ENCODE measurements around the gene RBKS.
"Not testable (repeated sequence)": the region's sequence is repeated elsewhere in the genome, so short reads cannot be mapped to it uniquely, and the experiment has no call there.

RBKS gene

GRCh38 chr2:27903649-27904404 lies 13.6 kb upstream of the RBKS start:
- no peak for FAIRE-seq

GRCh38 chr2:27903018-27903417 lies 12.8 kb upstream of the RBKS start:
- no peak for FAIRE-seq

- FAIRE-seq = no peak
Measured at GRCh38 chr2:27902098-27902497, 11.9 kb upstream of the RBKS start.

DNA sequence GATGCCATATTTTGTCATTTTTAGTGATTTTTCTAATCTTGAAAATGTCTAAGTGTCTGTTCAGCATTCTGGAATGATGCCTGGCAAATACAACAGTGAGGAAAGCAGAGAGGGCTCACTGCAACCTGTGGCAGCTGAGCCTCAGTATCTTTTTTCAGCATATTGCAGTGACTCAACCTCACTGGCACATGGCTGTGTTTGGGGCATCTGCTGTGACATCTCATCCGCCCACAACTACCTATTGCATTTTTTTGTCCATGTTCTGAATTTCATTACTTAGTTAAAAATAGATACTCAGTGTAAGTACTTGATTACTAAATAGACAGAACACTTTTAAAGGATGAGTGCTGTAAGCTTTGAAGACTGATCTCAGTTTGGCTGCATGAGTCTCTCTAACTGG lies 11.0 kb upstream of the RBKS start:
- no peak for FAIRE-seq

DNA sequence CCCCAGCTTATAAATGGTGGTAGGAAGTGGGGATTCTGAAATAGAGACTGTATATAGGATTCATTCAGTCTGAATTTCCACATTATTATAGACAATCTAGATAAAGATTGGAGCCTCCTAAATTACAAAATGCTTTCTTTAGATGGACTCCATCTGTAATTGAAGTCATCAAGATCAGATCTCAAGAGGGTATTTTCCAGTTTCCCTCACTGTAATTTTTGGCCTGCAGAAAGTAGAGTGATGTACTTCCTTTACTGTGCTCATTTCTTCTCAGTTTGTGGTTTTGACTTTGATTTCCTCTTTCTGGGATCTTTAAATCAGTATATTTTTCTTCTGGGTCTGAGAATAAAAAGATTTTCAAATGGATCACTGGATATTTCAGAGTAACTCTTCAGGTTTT lies 7.5 kb upstream of the RBKS start:
- no peak for FAIRE-seq

GRCh38 chr2:27893006-27893405 lies 2.8 kb upstream of the RBKS start:
- no peak for FAIRE-seq

GRCh38 chr2:27891673-27892105 lies 1.5 kb upstream of the RBKS start:
- FAIRE-seq = no peak

DNA sequence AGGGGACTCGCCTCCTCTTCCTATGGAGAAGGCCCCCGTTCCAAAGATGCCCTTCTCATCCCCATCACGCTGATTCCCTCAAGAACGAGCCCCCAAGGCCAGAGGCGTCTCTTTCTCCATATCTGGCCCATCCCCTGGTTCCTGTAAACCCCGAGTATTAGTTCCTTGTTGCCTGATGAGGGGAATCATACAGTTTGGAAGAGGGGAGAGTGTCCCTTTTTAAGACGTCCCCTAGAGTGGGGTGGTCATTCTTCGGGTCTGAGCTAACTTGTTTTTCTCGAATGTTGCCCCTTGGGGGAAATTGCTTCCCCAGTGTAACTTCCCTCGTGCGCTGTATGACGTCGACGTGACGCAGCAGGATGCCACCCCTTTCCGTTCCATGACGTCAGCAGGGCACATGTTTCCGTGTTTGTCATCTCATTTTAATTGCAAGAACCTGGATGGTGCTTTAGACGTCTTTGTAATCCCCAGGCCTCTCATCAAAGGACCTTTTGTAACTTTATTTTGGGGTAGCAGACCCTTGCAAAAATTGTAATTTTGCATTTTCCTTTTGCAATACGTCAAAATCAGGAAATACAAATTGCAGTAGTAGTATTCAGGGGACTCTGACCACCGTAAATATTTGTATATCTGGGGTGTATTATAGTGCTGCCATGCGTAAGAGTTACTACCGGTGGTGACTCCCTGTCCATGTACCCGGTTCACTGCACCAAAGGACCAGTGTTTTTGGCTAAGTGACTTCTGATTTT lies 911 bp upstream of the RBKS start:
- FAIRE-seq = no peak

GRCh38 chr2:27889774-27890145 lies 427 bp downstream of the RBKS start:
- FAIRE-seq = no peak

GRCh38 chr2:27888790-27889189 lies 1.4 kb downstream of the RBKS start:
- no peak for FAIRE-seq

GRCh38 chr2:27887830-27888229 lies 2.4 kb downstream of the RBKS start:
- no peak for FAIRE-seq

GRCh38 chr2:27887111-27887510 lies 3.1 kb downstream of the RBKS start:
- FAIRE-seq = no peak

GRCh38 chr2:27886322-27886721 lies 3.9 kb downstream of the RBKS start:
- FAIRE-seq = no peak

DNA sequence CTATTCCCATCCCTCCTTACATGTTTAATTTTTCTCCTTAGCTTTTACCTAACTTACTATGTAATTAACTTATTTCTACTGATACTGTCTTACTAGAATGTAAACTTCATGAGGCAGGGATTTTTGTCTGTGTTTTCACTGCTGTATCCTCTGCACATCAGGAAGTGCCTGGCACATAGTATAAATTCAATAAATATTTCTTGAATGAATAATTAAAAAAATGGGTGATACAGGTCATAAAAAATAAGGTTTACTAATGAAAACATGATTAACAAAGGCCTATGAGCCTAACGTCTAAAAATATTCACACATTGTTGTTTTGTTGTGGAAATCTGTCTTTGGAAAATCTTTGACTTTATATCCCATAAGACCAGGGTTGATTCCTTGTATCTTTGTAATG lies 4.5 kb downstream of the RBKS start:
- peak; percentile 37 for FAIRE-seq

GRCh38 chr2:27885234-27885633 lies 5.0 kb downstream of the RBKS start:
- FAIRE-seq = no peak

GRCh38 chr2:27884601-27885000 lies 5.6 kb downstream of the RBKS start:
- no peak for FAIRE-seq

DNA sequence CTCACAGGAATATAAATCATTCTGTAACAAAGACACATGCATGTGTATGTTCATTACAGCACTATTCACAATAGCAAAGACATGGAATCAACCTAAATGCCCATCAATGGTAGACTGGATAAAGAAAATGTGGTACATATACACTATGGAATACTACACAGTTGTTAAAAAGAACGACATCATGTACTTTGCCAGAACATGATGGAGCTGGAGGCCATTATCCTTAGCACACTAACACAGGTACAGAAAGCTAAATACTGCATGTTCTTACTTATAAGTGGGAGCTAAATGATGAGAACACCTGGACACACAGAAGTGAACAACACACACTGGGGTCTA lies 7.6 kb downstream of the RBKS start:
- FAIRE-seq = not testable (repeated sequence)

GRCh38 chr2:27881815-27882583 lies 8.2 kb downstream of the RBKS start:
- FAIRE-seq = not testable (repeated sequence)

DNA sequence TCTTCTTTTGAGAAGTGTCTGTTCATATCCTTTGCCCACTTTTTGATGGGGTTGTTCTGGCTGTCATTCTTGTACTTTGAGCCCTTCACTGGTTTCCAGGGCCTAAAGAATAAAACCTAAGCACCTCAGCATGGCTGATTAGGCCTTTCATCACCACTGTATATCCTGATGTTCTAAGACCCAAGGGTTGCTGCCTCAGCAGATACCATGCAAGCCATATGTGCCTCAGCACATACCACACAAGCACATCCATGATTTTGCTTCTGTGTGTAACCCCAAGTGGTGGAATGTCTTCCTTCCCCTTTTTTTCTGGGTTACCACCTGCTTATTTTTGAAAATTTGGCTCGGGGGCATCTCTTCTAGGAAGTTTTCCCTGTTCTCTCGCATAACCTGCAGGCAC lies 11.4 kb downstream of the RBKS start:
- FAIRE-seq = no peak

- FAIRE-seq = no peak
Measured at GRCh38 chr2:27875089-27875881, 14.9 kb downstream of the RBKS start.

DNA sequence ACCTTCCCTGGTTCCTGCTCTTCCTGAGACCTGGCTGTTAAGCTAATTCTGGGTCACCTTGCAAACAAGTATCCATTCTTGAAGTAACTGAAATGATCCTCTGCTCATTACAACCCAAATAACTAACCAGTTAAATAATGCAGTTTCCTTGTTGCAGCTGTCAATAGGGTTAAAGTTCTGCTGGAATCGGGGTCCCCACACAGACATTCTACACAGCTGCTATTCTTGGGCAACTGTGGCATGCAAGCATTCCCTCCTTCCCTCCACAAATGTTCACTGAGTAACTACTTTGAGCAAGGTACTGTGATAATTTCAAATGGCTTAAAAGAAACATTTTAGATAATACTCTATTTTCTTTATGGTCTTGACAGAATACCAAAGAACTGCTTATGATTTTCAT lies 17.1 kb downstream of the RBKS start:
- no peak for FAIRE-seq

- no peak for FAIRE-seq
Measured at GRCh38 chr2:27871802-27872201, 18.4 kb downstream of the RBKS start.

GRCh38 chr2:27870724-27871123 lies 19.5 kb downstream of the RBKS start:
- FAIRE-seq = no peak

Measured in TTC549 (cell line).